Measurements from ENCODE around the gene C13orf46.
"Not testable (repeated sequence)": the region's sequence is repeated elsewhere in the genome, so short reads cannot be mapped to it uniquely, and the experiment has no call there.

Gene C13orf46

DNA sequence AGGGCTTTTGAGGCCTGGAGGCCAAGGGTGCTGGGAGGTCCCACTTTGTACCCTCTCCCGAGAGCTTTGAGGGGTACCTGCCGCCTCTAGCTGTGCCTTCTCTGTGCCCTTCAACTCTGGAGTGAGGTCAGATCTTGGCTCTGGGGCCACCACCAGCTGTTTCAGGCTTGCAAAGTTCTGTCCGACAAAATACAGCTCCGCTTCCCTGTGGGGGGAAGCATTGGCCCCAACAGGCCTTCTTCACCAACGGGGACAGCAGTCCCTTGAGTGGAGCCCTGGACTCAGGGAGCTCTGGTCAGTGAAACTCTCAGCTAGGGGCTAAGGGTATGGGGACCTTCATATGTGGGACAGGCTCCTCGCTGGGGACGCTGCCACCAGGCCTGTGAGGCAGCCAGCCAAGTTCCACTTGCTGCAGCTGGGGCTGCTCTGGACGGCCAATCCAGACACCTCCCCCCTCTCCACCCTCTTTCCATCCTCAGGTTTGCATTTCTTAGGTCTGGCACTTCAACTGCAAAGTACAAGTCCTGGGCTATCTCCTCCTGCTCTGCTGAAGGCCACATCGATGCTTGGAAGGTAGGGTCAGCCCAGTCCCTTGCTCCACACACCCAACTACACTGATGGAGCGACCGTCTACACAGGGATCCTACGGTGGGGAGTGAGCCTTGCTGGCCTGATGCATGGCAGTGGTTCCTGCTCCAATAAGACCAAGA lies 46.8 kb downstream of the C13orf46 start:
- DNase-seq = no peak

GRCh38 chr13:113926301-113926761 lies 47.5 kb downstream of the C13orf46 start:
- no peak for DNase-seq

DNA sequence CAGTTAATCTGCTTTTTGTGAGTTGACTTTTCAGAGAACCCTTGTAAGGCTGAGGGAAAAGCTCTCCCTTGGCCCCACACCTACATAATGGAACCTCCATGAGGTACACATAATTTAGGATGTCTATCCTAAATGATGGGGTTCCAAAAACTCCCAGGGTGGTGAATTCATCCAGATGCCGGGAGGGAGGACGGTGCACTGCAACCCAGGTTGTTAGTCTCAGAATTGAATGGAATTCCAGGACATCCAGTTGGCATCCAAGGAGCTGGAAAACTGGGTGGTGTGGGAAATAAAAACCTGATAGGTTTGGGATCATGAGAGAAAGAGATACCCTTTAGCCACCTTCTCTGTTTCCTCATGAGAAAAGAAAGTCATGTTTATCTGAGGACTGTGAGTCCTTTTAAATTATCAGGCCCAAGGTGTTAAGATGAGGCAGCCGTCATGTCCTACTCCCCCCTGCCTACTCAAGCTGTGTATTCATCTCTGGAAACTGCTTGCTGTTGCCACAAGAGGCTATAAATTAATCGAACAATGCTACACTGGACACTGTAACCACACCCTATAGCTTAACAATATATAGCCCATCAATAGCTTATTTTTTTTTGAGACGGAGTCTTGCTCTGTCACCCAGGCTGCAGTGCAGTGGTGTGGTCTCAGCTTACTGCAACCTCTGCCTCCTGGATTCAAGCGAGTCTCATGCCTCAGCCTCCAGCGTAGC lies 49.5 kb downstream of the C13orf46 start:
- no peak for DNase-seq

DNA sequence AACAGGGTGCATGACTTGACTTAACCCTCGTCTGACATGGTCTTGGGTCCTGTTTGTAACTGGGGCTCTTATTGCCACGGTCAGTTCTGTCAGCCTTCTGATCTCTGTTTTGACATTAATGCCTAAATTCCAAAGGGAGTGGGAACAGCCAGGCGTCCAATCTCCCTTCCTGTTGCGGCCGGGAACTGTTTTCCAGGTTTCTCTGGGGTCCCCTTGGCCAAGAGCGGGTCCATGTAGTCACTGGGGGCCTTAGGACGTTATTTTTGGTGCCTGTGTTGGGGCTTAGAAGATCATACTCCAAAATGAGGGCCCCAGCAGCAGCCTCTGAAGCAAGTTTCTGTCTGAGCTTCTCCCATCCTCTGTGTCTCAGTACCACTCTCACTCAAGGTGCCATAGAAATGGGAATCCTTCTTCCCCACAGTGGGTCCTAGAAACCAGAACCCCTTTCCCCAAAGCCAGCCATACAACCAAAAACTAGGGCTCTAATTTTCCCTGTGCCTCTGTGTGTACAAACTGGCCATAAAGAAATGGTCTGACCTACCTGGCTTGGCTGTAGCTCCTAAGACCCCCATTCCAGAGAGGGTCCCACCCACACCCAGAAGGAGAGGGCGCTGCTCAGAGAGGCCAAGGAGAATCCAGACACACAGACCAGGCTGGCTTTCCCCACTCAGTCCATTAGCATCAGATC lies 50.4 kb downstream of the C13orf46 start:
- no peak for DNase-seq

DNA sequence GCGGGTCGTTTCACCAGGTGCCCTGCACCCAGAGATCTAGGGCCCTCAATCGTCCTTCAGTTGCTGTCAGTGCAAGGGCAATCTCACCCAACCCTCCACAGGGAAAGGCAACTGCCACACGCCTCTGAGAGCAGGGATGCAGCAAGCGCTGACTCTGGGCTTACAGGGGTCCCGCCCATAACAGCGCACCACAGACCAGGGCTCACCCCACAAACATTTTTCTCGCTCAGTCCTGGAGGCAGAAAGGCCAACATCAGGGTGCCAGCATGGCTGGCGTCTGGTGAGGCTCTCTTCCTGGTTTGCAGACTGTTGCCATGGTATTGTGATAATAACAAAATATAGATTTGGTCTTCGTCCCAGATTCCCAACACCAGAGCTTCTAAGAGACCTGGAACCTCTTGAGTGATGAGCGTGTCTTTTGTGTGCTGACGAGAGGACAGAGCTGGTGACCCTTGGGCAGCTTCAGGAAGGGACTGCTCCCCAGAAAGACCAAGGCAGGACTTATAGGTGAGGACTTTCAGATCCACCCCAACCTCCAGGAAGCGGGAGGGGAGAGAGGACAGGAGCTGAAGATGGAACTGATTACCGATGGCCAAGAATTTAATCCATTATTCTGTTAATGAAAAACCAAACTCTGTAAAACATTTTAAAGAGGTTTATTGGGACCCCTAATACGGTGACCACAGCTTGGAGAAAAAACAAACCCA lies 51.3 kb downstream of the C13orf46 start:
- DNase-seq = no peak

- DNase-seq = no peak
These were observed 52.1 kb downstream of the C13orf46 start for GRCh38 chr13:113921763-113922162.

- DNase-seq = no peak
These were observed 53.1 kb downstream of the C13orf46 start for GRCh38 chr13:113920606-113921286.

- DNase-seq = no peak
These were observed 53.9 kb downstream of the C13orf46 start for GRCh38 chr13:113919761-113920559.

DNA sequence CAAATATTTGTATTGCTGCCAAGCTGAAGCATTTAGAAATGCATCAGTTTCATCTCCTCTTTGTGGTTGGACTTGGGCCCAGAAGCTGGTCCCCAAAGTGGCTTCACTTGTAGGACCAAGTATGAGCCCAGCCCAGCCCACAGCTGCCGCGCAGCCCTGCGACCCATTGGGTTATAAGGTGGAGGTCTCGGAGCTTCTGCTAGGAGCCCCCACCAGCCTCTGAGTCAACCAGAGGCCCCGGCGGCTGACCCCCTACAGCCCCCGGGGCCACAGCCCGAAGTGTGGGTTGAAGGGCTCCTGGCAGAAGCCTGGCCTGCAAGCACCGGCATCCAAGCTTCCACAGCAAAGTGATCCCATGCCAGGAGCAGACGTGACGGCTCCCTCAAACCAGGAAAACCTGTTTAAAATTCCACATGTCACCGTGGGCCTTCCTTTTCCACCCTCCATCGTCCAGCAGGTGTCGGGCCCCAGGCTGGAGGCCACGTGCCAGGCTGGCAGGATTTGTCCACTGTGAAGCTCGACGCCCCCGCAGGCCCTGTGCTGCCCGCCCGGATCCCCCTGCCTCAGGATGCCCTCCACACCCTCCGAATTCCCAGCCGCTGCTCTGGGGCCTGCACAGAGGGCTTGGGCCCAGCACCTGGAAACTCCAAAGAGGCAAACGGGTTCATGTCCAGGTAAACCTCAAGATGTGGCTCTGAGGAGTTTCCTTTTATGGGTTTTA lies 54.7 kb downstream of the C13orf46 start:
- DNase-seq = no peak

DNA sequence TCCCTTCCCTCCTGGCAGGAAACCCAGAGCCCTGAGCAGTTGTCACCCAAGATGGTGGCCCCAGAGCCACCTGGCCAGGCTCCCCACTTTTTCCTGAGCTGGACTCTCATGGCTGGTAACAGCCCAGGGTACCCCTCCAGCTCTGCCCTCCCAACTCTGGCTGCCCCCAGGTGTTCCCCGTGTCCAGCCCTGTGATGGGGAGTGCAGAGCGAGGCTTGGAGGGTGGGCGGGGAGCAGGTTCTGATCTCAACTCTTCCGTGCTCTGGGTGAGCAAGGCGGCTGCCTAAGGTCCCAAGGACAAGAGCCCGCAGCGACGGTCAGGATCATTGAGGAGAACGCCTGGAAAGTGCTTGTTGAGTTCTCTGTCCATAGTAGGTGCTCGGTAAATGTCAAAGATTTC lies 55.3 kb downstream of the C13orf46 start:
- DNase-seq = no peak

GRCh38 chr13:113917594-113918371 lies 56.1 kb downstream of the C13orf46 start:
- no peak for DNase-seq

GRCh38 chr13:113917096-113917495 lies 56.8 kb downstream of the C13orf46 start:
- DNase-seq = no peak

DNA sequence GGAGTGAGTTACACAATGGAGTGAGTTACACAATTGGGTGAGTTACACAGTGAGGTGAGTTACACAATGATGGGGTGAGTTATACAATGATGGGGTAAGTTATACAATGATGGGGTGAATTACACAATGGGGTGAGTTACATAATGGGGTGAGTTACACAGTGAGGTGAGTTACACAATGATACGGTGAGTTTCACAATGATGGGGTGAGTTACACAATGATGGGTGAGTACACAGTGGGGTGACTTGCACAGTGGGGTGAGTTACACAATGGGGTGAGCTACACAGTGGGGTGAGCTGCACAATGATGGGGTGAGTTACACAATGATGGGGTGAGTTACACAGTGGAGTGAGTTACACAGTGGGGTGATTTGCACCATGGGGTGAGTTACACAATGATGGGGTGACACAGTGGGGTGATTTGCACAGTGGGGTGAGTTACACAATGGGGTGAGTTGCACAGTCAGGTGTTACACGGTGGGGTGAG lies 57.5 kb downstream of the C13orf46 start:
- no peak for DNase-seq

GRCh38 chr13:113915786-113916329 lies 58.0 kb downstream of the C13orf46 start:
- no peak for DNase-seq

DNA sequence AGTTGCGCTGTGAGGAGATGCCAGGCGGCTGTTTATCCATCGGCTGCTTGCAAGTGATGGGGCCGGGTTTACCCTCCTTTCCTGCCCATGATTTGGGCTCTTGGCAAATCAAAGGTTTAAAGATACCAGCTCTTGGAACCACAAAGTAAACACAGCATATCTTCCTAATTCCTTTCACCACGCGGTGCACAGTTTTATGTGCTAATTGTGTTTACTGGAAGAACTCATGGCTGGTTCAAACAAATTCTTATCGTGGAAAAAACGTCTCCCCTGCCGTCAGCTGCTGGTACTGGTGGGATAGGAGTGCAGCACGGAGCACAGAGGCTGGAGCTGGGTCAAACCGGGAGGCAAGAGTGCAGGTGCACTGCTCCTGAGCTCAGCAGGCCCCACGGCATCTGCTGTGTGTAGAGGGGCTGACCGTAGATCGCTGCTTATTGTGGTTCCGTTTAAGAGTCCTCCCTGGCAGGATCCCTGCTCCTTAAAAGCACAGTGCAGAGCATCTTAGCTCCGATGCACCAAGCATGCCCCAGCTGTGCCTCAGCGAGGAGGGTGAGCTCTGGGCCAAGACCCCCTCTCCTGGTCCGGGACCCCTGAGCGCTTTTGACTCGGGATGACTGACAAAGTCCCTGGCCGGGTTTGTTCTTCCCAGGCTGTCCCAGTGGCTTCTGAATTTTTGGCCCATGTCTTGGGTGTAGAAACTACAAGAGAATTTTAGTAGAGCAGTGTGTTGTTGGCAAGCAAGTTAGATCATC lies 58.7 kb downstream of the C13orf46 start:
- DNase-seq = no peak

- no peak for DNase-seq
These were observed 59.4 kb downstream of the C13orf46 start for GRCh38 chr13:113914333-113915011.

- not testable (repeated sequence) for DNase-seq
These were observed 60.0 kb downstream of the C13orf46 start for GRCh38 chr13:113913838-113914237.
